ENCODE measurements around the gene MACIR.

MACIR gene

GRCh38 chr5:103286622-103287021 lies 28.1 kb downstream of the MACIR start:
- no peaks in the 10 kb centered on the region for H3K4me1 Mint-ChIP-seq
- no peaks in the 10 kb centered on the region for H3K9me3 Mint-ChIP-seq
- no peak overlapping the region for H3K4me3 Mint-ChIP-seq
- no peak for DNase-seq
- H3K36me3 Mint-ChIP-seq: no peaks in the 10 kb centered on the region
- no peaks in the 10 kb centered on the region for H3K27me3 Mint-ChIP-seq
- no peak overlapping the region for H3K27ac Mint-ChIP-seq
- CTCF ChIA-PET: no interaction called here

GRCh38 chr5:103289024-103289423 lies 30.5 kb downstream of the MACIR start:
- no peaks in the 10 kb centered on the region for H3K27me3 Mint-ChIP-seq
- no peak for DNase-seq
- H3K4me1 Mint-ChIP-seq: no peaks in the 10 kb centered on the region
- no peak overlapping the region for H3K4me3 Mint-ChIP-seq
- CTCF ChIA-PET: interaction anchor here (1.0 kb wide), 1 partner anchor 12 kb away, joined by 3 read pairs; no protein-coding TSS in a partner anchor
- H3K36me3 Mint-ChIP-seq: no peaks in the 10 kb centered on the region
- no peaks in the 10 kb centered on the region for H3K9me3 Mint-ChIP-seq
- H3K27ac Mint-ChIP-seq: no peak overlapping the region

- H3K27me3 Mint-ChIP-seq: no peaks in the 10 kb centered on the region
- no peaks in the 10 kb centered on the region for H3K4me1 Mint-ChIP-seq
- CTCF ChIA-PET: no interaction called here
- H3K36me3 Mint-ChIP-seq: no peaks in the 10 kb centered on the region
- no peak for DNase-seq
- H3K4me3 Mint-ChIP-seq: no peak overlapping the region
- no peak overlapping the region for H3K27ac Mint-ChIP-seq
- H3K9me3 Mint-ChIP-seq: no peaks in the 10 kb centered on the region
Observed at GRCh38 chr5:103290846-103291245, 32.3 kb downstream of the MACIR start.

- no peaks in the 10 kb centered on the region for H3K36me3 Mint-ChIP-seq
- no peaks in the 10 kb centered on the region for H3K4me1 Mint-ChIP-seq
Observed at GRCh38 chr5:103291606-103292005, 33.0 kb downstream of the MACIR start.

GRCh38 chr5:103293099-103293498 lies 34.5 kb downstream of the MACIR start:
- no peaks in the 10 kb centered on the region for H3K4me1 Mint-ChIP-seq
- CTCF ChIA-PET: no interaction called here
- H3K9me3 Mint-ChIP-seq: no peaks in the 10 kb centered on the region
- H3K36me3 Mint-ChIP-seq: no peaks in the 10 kb centered on the region
- H3K27ac Mint-ChIP-seq: no peak overlapping the region
- no peak for DNase-seq
- no peak overlapping the region for H3K4me3 Mint-ChIP-seq
- no peaks in the 10 kb centered on the region for H3K27me3 Mint-ChIP-seq

More at GRCh38 chr5:103291606-103292005, 33.0 kb downstream of the MACIR start:
- CTCF ChIA-PET: no interaction called here
- H3K27me3 Mint-ChIP-seq: no peaks in the 10 kb centered on the region
- H3K4me3 Mint-ChIP-seq: no peak overlapping the region
- H3K27ac Mint-ChIP-seq: no peak overlapping the region
- H3K9me3 Mint-ChIP-seq: no peaks in the 10 kb centered on the region
- DNase-seq: no peak

GRCh38 chr5:103293719-103294118 lies 35.2 kb downstream of the MACIR start:
- Mint-ChIP-seq H3K27ac (no peak overlapping the region), H3K27me3 (no peaks in the 10 kb centered on the region), H3K9me3 (no peaks in the 10 kb centered on the region), H3K4me3 (no peak overlapping the region), H3K4me1 (no peaks in the 10 kb centered on the region), H3K36me3 (no peaks in the 10 kb centered on the region)
- DNase-seq: no peak
- CTCF ChIA-PET: no interaction called here

- Mint-ChIP-seq H3K9me3 (no peaks in the 10 kb centered on the region), H3K4me3 (no peak overlapping the region), H3K4me1 (no peaks in the 10 kb centered on the region), H3K36me3 (no peaks in the 10 kb centered on the region), H3K27ac (no peak overlapping the region), H3K27me3 (no peaks in the 10 kb centered on the region)
- CTCF ChIA-PET: no interaction called here
- DNase-seq: no peak
Observed at GRCh38 chr5:103294906-103295305, 36.3 kb downstream of the MACIR start.

GRCh38 chr5:103295424-103295823 lies 36.9 kb downstream of the MACIR start:
- Mint-ChIP-seq H3K4me3 (no peak overlapping the region), H3K27me3 (peaks cover under 1% of the 10 kb centered on the region), H3K4me1 (no peaks in the 10 kb centered on the region), H3K9me3 (no peaks in the 10 kb centered on the region), H3K27ac (no peak overlapping the region), H3K36me3 (no peaks in the 10 kb centered on the region)
- DNase-seq: no peak
- CTCF ChIA-PET: no interaction called here

- Mint-ChIP-seq H3K4me1 (no peaks in the 10 kb centered on the region), H3K27ac (no peak overlapping the region), H3K4me3 (no peak overlapping the region), H3K9me3 (no peaks in the 10 kb centered on the region), H3K36me3 (no peaks in the 10 kb centered on the region), H3K27me3 (peaks cover 4% of the 10 kb centered on the region)
- CTCF ChIA-PET: no interaction called here
- no peak for DNase-seq
Observed at GRCh38 chr5:103295871-103296270, 37.3 kb downstream of the MACIR start.

- CTCF ChIA-PET: no interaction called here
- Mint-ChIP-seq H3K4me3 (no peak overlapping the region), H3K27ac (no peak overlapping the region), H3K36me3 (no peaks in the 10 kb centered on the region), H3K27me3 (peaks cover 8% of the 10 kb centered on the region), H3K4me1 (no peaks in the 10 kb centered on the region), H3K9me3 (no peaks in the 10 kb centered on the region)
- DNase-seq: no peak
Observed at GRCh38 chr5:103298117-103298516, 39.6 kb downstream of the MACIR start.

GRCh38 chr5:103298607-103299188 lies 40.1 kb downstream of the MACIR start:
- DNase-seq: no peak
- CTCF ChIA-PET: no interaction called here
- Mint-ChIP-seq H3K36me3 (no peaks in the 10 kb centered on the region), H3K4me3 (no peak overlapping the region), H3K27me3 (peaks cover 8% of the 10 kb centered on the region), H3K27ac (no peak overlapping the region), H3K4me1 (no peaks in the 10 kb centered on the region), H3K9me3 (no peaks in the 10 kb centered on the region)

- no peak overlapping the region for H3K27ac Mint-ChIP-seq
Observed at GRCh38 chr5:103305809-103306208, 47.2 kb downstream of the MACIR start.

GRCh38 chr5:103307470-103307869 lies 48.9 kb downstream of the MACIR start:
- Mint-ChIP-seq H3K27me3 (peaks cover 7% of the 10 kb centered on the region), H3K4me1 (no peaks in the 10 kb centered on the region), H3K27ac (no peak overlapping the region), H3K4me3 (no peak overlapping the region), H3K9me3 (no peaks in the 10 kb centered on the region), H3K36me3 (no peaks in the 10 kb centered on the region)
- DNase-seq: no peak
- CTCF ChIA-PET: no interaction called here

More at GRCh38 chr5:103305809-103306208, 47.2 kb downstream of the MACIR start:
- Mint-ChIP-seq H3K9me3 (no peaks in the 10 kb centered on the region), H3K36me3 (no peaks in the 10 kb centered on the region), H3K27me3 (peaks cover 11% of the 10 kb centered on the region), H3K4me3 (no peak overlapping the region), H3K4me1 (no peaks in the 10 kb centered on the region)
- CTCF ChIA-PET: no interaction called here
- no peak for DNase-seq

- Mint-ChIP-seq H3K4me3 (no peak overlapping the region), H3K27ac (no peak overlapping the region), H3K9me3 (no peaks in the 10 kb centered on the region), H3K36me3 (no peaks in the 10 kb centered on the region), H3K27me3 (peaks cover 7% of the 10 kb centered on the region), H3K4me1 (no peaks in the 10 kb centered on the region)
- no peak for DNase-seq
- CTCF ChIA-PET: no interaction called here
Observed at GRCh38 chr5:103308774-103309173, 50.2 kb downstream of the MACIR start.

- DNase-seq: no peak
- Mint-ChIP-seq H3K27me3 (no peaks in the 10 kb centered on the region), H3K4me3 (no peak overlapping the region), H3K9me3 (no peaks in the 10 kb centered on the region), H3K4me1 (no peaks in the 10 kb centered on the region), H3K27ac (no peak overlapping the region), H3K36me3 (no peaks in the 10 kb centered on the region)
- CTCF ChIA-PET: no interaction called here
Observed at GRCh38 chr5:103313056-103313455, 54.5 kb downstream of the MACIR start.

GRCh38 chr5:103315455-103315854 lies 56.9 kb downstream of the MACIR start:
- H3K4me3 Mint-ChIP-seq: no peak overlapping the region
- no peak overlapping the region for H3K27ac Mint-ChIP-seq
- CTCF ChIA-PET: no interaction called here
- no peaks in the 10 kb centered on the region for H3K36me3 Mint-ChIP-seq
- no peaks in the 10 kb centered on the region for H3K27me3 Mint-ChIP-seq
- no peaks in the 10 kb centered on the region for H3K4me1 Mint-ChIP-seq
- H3K9me3 Mint-ChIP-seq: no peaks in the 10 kb centered on the region
- DNase-seq: no peak
